CD4-positive, CD25-positive, alpha-beta regulatory T cell (primary cell): ENCODE data around the gene SKIDA1. TPM values are rescaled to one million over a fixed set of nuclear protein-coding genes. Genes with fewer than 3 reads are reported as not detected.
"Not testable (repeated sequence)": the region's sequence is repeated elsewhere in the genome, so short reads cannot be mapped to it uniquely, and the experiment has no call there.

Experiments used
- ATAC-seq, 2 donors: fragments of 150-1000 bp; cut with Tn5 transposase; one replicate each; pipeline ENCODE4 v1.10.0; 2021; ENCODE audit warnings: low read depth in 2 of 2, moderate number of reproducible peaks in 2 of 2, moderate library complexity in 1 of 2
- DNase-seq, 3 donors: peaks; one replicate each; pipeline versions ENCODE4 v3.0.0 to v3.0.0-alpha.2; 2012 to 2022; ENCODE audit warnings: mixed read lengths in 1 of 3
- H3K27ac ChIP-seq: one replicate; pipeline ENCODE4 v1.7.0; 2013; ENCODE audit warnings: mild to moderate bottlenecking, low read length; ENCODE audit not compliant: insufficient read depth, poor library complexity, severe bottlenecking
- H3K27me3 ChIP-seq: one replicate; pipeline ENCODE4 v1.7.0; 2013; ENCODE audit warnings: low read length; ENCODE audit not compliant: control insufficient read depth, insufficient read depth
- H3K36me3 ChIP-seq: one replicate; pipeline ENCODE4 v1.7.0; 2013; ENCODE audit warnings: mild to moderate bottlenecking, low read length, moderate library complexity; ENCODE audit not compliant: control insufficient read depth, insufficient read depth
- H3K4me1 ChIP-seq: 2 replicates; pipeline ENCODE4 v1.7.0; 2013; ENCODE audit warnings: mild to moderate bottlenecking, low read length; ENCODE audit not compliant: insufficient read depth, control insufficient read depth, poor library complexity, severe bottlenecking
- H3K4me3 ChIP-seq: one replicate; pipeline ENCODE4 v1.7.0; 2013; ENCODE audit warnings: low read depth, mild to moderate bottlenecking, low read length, moderate library complexity
- H3K9me3 ChIP-seq, 2 experiments: 1 replicate in 1 of 2; 2 replicates in 1 of 2; pipeline ENCODE4 v1.7.0; 2013; ENCODE audit warnings: low read length in 2 of 2, mild to moderate bottlenecking in 1 of 2, moderate library complexity in 1 of 2; ENCODE audit not compliant: control insufficient read depth in 2 of 2
- H3K27ac Mint-ChIP-seq, 3 donors: one replicate each; pipeline ENCODE4 v1.8.0; 2020 to 2022; ENCODE audit warnings: mild to moderate bottlenecking in 3 of 3, mixed read lengths in 3 of 3, moderate library complexity in 2 of 3
- H3K27me3 Mint-ChIP-seq: one replicate; pipeline ENCODE4 v1.8.0; 2022; ENCODE audit warnings: mild to moderate bottlenecking, mixed read lengths
- H3K36me3 Mint-ChIP-seq: one replicate; pipeline ENCODE4 v1.8.0; 2020; ENCODE audit warnings: mixed read lengths
- H3K4me1 Mint-ChIP-seq, 4 donors: one replicate each; pipeline ENCODE4 v1.8.0; 2020 to 2022; ENCODE audit warnings: mixed read lengths in 4 of 4, mild to moderate bottlenecking in 1 of 4
- H3K4me3 Mint-ChIP-seq, 4 donors: one replicate each; pipeline ENCODE4 v1.8.0; 2020 to 2022; ENCODE audit warnings: mild to moderate bottlenecking in 4 of 4, mixed read lengths in 4 of 4, moderate library complexity in 3 of 4
- H3K9me3 Mint-ChIP-seq, 7 donors: one replicate each; pipeline ENCODE4 v1.8.0; 2020 to 2022; ENCODE audit warnings: mixed read lengths in 7 of 7, mild to moderate bottlenecking in 3 of 7, moderate library complexity in 2 of 7
- polyA plus RNA-seq, 4 donors: library from polyadenylated mRNA; unstranded; fragments of 300-500 nt; fragmentation: Illumina TruSeq; gene quantifications; one replicate each; pipeline ENCODE4 v1.2.3, GENCODE V29; 2021
- total RNA-seq: library from RNA; stranded (reverse); gene quantifications from one replicate; pipeline ENCODE4 v1.2.3, GENCODE V29; 2022

Gene SKIDA1
- total and polyA plus RNA-seq, 5 donors from 2014 or later: 0.10 TPM; not detected in 4

GRCh38 chr10:21547246-21547645 is 21.8 kb upstream of the SKIDA1 start:
- H3K27me3 ChIP-seq: no peaks in the 10 kb centered on the region
- H3K36me3 Mint-ChIP-seq: peaks cover 50% of the 10 kb centered on the region
- ATAC-seq (no peak), DNase-seq (no peak)
- H3K4me1 Mint-ChIP-seq: peaks cover 16 to 28% (median 22%) of the 10 kb centered on the region in 4 donors
- H3K4me3 ChIP-seq: no peak overlapping the region
- H3K4me3 Mint-ChIP-seq: no peak overlapping the region
- H3K4me1 ChIP-seq: no peaks in the 10 kb centered on the region
- H3K36me3 ChIP-seq: peaks cover 57% of the 10 kb centered on the region
- peak overlapping the region in 1 of 3 donors; percentile 24 for H3K27ac Mint-ChIP-seq
- no peak overlapping the region for H3K27ac ChIP-seq
- no peaks in the 10 kb centered on the region for H3K27me3 Mint-ChIP-seq
- H3K9me3 Mint-ChIP-seq: no peaks in the 10 kb centered on the region
- H3K9me3 ChIP-seq: no peaks in the 10 kb centered on the region

GRCh38 chr10:21540701-21541100 is 15.2 kb upstream of the SKIDA1 start:
- H3K4me1 Mint-ChIP-seq: peaks cover 13 to 31% (median 23%) of the 10 kb centered on the region in 4 donors
- not testable (repeated sequence) for H3K4me1 ChIP-seq, H3K9me3 ChIP-seq, H3K27me3 Mint-ChIP-seq, H3K9me3 Mint-ChIP-seq, H3K4me3 Mint-ChIP-seq, H3K27ac Mint-ChIP-seq, DNase-seq, ATAC-seq, H3K4me3 ChIP-seq, H3K27me3 ChIP-seq, H3K27ac ChIP-seq
- peaks cover 71% of the 10 kb centered on the region for H3K36me3 ChIP-seq
- peaks cover 46% of the 10 kb centered on the region for H3K36me3 Mint-ChIP-seq

- Mint-ChIP-seq H3K4me1 (peaks cover 17 to 39% (median 31%) of the 10 kb centered on the region in 4 donors), H3K4me3 (peak overlapping the region; percentile 24 to 95 (median 62)), H3K27ac (no peak overlapping the region), H3K9me3 (no peaks in the 10 kb centered on the region), H3K27me3 (peaks cover 9% of the 10 kb centered on the region), H3K36me3 (peaks cover 25% of the 10 kb centered on the region)
- peaks cover 38% of the 10 kb centered on the region for H3K36me3 ChIP-seq
- no peak for ATAC-seq
- no peaks in the 10 kb centered on the region for H3K9me3 ChIP-seq
- H3K4me3 ChIP-seq: no peak overlapping the region
- H3K27ac ChIP-seq: no peak overlapping the region
- H3K27me3 ChIP-seq: no peaks in the 10 kb centered on the region
- no peak for DNase-seq
- peaks cover 18% of the 10 kb centered on the region for H3K4me1 ChIP-seq
These were observed 11.4 kb upstream of the SKIDA1 start for GRCh38 chr10:21536874-21537273.

GRCh38 chr10:21535976-21536375 is 10.5 kb upstream of the SKIDA1 start:
- not testable (repeated sequence) for H3K27me3 ChIP-seq, DNase-seq, H3K9me3 ChIP-seq, H3K27ac Mint-ChIP-seq, H3K27ac ChIP-seq, ATAC-seq, H3K9me3 Mint-ChIP-seq, H3K27me3 Mint-ChIP-seq
- Histone ChIP-seq H3K36me3 (peaks cover 29% of the 10 kb centered on the region), H3K4me3 (peak overlapping the region; percentile 63), H3K4me1 (peaks cover 18% of the 10 kb centered on the region)
- Mint-ChIP-seq H3K4me1 (peaks cover 15 to 34% (median 29%) of the 10 kb centered on the region in 4 donors), H3K36me3 (peaks cover 20% of the 10 kb centered on the region), H3K4me3 (peak overlapping the region; percentile 88 to 95 (median 90))

- no peak for DNase-seq
- peaks cover 9% of the 10 kb centered on the region for H3K27me3 Mint-ChIP-seq
- ATAC-seq: no peak
- Histone ChIP-seq H3K27me3 (no peaks in the 10 kb centered on the region), H3K4me3 (peak overlapping the region; percentile 63), H3K36me3 (peaks cover 25% of the 10 kb centered on the region), H3K4me1 (peaks cover 18% of the 10 kb centered on the region), H3K9me3 (no peaks in the 10 kb centered on the region), H3K27ac (peak overlapping the region; percentile 61)
- peak overlapping the region; percentile 88 to 95 (median 90) for H3K4me3 Mint-ChIP-seq
- H3K4me1 Mint-ChIP-seq: peaks cover 15 to 36% (median 29%) of the 10 kb centered on the region in 4 donors
- H3K9me3 Mint-ChIP-seq: no peaks in the 10 kb centered on the region
- peaks cover 18% of the 10 kb centered on the region for H3K36me3 Mint-ChIP-seq
- H3K27ac Mint-ChIP-seq: peak overlapping the region in 2 of 3 donors; percentile 80 to 94
These were observed 10.0 kb upstream of the SKIDA1 start for GRCh38 chr10:21535494-21535965.

GRCh38 chr10:21534604-21535493 is 9.4 kb upstream of the SKIDA1 start:
- Histone ChIP-seq H3K9me3 (no peaks in the 10 kb centered on the region), H3K27me3 (no peaks in the 10 kb centered on the region), H3K36me3 (peaks cover 18% of the 10 kb centered on the region), H3K4me1 (peaks cover 18% of the 10 kb centered on the region), H3K4me3 (peak overlapping the region; percentile 63), H3K27ac (peak overlapping the region; percentile 85)
- peak overlapping the region; percentile 91 to 95 (median 95) for H3K4me3 Mint-ChIP-seq
- peak overlapping the region; percentile 80 to 97 (median 80) for H3K27ac Mint-ChIP-seq
- peak; percentile 13 for ATAC-seq
- H3K27me3 Mint-ChIP-seq: peaks cover 9% of the 10 kb centered on the region
- H3K36me3 Mint-ChIP-seq: peaks cover 13% of the 10 kb centered on the region
- peak in 2 of 3 donors; percentile 47 to 54 for DNase-seq
- peaks cover 15 to 37% (median 29%) of the 10 kb centered on the region in 4 donors for H3K4me1 Mint-ChIP-seq
- no peaks in the 10 kb centered on the region for H3K9me3 Mint-ChIP-seq

- peak overlapping the region in 2 of 3 donors; percentile 80 to 97 for H3K27ac Mint-ChIP-seq
- no peak for ATAC-seq
These were observed 8.8 kb upstream of the SKIDA1 start for GRCh38 chr10:21534280-21534586.

More at GRCh38 chr10:21534280-21534586, 8.8 kb upstream of the SKIDA1 start:
- no peak for DNase-seq
- Mint-ChIP-seq H3K9me3 (no peaks in the 10 kb centered on the region), H3K27me3 (peaks cover 13% of the 10 kb centered on the region), H3K36me3 (peaks cover 9% of the 10 kb centered on the region), H3K4me1 (peaks cover 15 to 37% (median 29%) of the 10 kb centered on the region in 4 donors), H3K4me3 (peak overlapping the region; percentile 91 to 95 (median 93))
- H3K4me1 ChIP-seq: peaks cover 18% of the 10 kb centered on the region
- H3K27ac ChIP-seq: peak overlapping the region; percentile 85
- H3K36me3 ChIP-seq: peaks cover 12% of the 10 kb centered on the region
- H3K4me3 ChIP-seq: peak overlapping the region; percentile 62
- no peaks in the 10 kb centered on the region for H3K27me3 ChIP-seq
- H3K9me3 ChIP-seq: no peaks in the 10 kb centered on the region
